ENCODE data around the gene FXYD4. TPM values are rescaled to one million over a fixed set of nuclear protein-coding genes. Genes with fewer than 3 reads are reported as not detected.

FXYD4 gene
- total RNA-seq, 1 experiment from 2014 or later = not detected

- POLR2A ChIA-PET = no interaction called here
- intact Hi-C loops (cut with micrococcal nuclease; ENCODE audit: unreplicated experiment) = no loop called here
- peak in 1 of 2 experiments; percentile 46 for DNase-seq
- H3K27me3 Mint-ChIP-seq (ENCODE audit: insufficient read depth, unreplicated experiment) = no peaks in the 10 kb centered on the region
- no peaks in the 10 kb centered on the region for H3K9me3 Mint-ChIP-seq (ENCODE audit: unreplicated experiment)
- Histone ChIP-seq H3K4me3 (ENCODE audit: low read depth, low read length) (peak overlapping the region; percentile 4), H3K4me1 (peaks cover 58% of the 10 kb centered on the region), H3K36me3 (ENCODE audit: control insufficient read depth, insufficient read depth, low read length) (peaks cover 2% of the 10 kb centered on the region; the same call in 1 of the 2 replicates), H3K9me3 (no peaks in the 10 kb centered on the region), H3K27me3 (replicated peaks; ENCODE audit: control insufficient read depth, insufficient read depth, low read length) (no peaks in the 10 kb centered on the region)
- peak overlapping the region; percentile 56 for H3K4me3 Mint-ChIP-seq (ENCODE audit: unreplicated experiment)
- H3K36me3 Mint-ChIP-seq (ENCODE audit: insufficient read depth, unreplicated experiment) = peaks cover 6% of the 10 kb centered on the region
- peaks cover 45% of the 10 kb centered on the region for H3K4me1 Mint-ChIP-seq (ENCODE audit: low read depth, unreplicated experiment)
- no TSS peak for BruUV-seq (replicated peaks)
- peak overlapping the region; percentile 96 for H3K27ac Mint-ChIP-seq (ENCODE audit: unreplicated experiment)
- TF ChIP-seq, protein P1, sequence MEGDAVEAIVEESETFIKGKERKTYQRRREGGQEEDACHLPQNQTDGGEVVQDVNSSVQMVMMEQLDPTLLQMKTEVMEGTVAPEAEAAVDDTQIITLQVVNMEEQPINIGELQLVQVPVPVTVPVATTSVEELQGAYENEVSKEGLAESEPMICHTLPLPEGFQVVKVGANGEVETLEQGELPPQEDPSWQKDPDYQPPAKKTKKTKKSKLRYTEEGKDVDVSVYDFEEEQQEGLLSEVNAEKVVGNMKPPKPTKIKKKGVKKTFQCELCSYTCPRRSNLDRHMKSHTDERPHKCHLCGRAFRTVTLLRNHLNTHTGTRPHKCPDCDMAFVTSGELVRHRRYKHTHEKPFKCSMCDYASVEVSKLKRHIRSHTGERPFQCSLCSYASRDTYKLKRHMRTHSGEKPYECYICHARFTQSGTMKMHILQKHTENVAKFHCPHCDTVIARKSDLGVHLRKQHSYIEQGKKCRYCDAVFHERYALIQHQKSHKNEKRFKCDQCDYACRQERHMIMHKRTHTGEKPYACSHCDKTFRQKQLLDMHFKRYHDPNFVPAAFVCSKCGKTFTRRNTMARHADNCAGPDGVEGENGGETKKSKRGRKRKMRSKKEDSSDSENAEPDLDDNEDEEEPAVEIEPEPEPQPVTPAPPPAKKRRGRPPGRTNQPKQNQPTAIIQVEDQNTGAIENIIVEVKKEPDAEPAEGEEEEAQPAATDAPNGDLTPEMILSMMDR (IDR thresholded peaks at IDR 0.05; ENCODE audit: insufficient read depth in 1 of 2, low read depth in 1 of 2, low read length in 1 of 2, severe bottlenecking in 1 of 2, unreplicated experiment in 1 of 2) = no peak
- CTCF ChIA-PET = interaction anchor here (0.5 to 0.6 kb wide), 2 partner anchors 33 to 72 kb away, joined by 3 read pairs; no protein-coding TSS in a partner anchor
Observed at GRCh38 chr10:43338117-43338516, 33.3 kb upstream of the FXYD4 start.

GRCh38 chr10:43339136-43339535 is 32.3 kb upstream of the FXYD4 start:
- ChIA-PET POLR2A (no interaction called here), CTCF (no interaction called here)
- no peak overlapping the region for H3K4me3 Mint-ChIP-seq (ENCODE audit: unreplicated experiment)
- H3K27me3 Mint-ChIP-seq (ENCODE audit: insufficient read depth, unreplicated experiment) = no peaks in the 10 kb centered on the region
- Histone ChIP-seq H3K4me3 (ENCODE audit: low read depth, low read length) (no peak overlapping the region), H3K9me3 (no peaks in the 10 kb centered on the region), H3K27me3 (replicated peaks; ENCODE audit: control insufficient read depth, insufficient read depth, low read length) (no peaks in the 10 kb centered on the region), H3K4me1 (peaks cover 53% of the 10 kb centered on the region), H3K36me3 (ENCODE audit: control insufficient read depth, insufficient read depth, low read length) (peaks cover 2% of the 10 kb centered on the region; the same call in 1 of the 2 replicates)
- DNase-seq = no peak
- intact Hi-C loops (cut with micrococcal nuclease; ENCODE audit: unreplicated experiment) = no loop called here
- H3K36me3 Mint-ChIP-seq (ENCODE audit: insufficient read depth, unreplicated experiment) = peaks cover 1% of the 10 kb centered on the region
- TF ChIP-seq, protein P1 (IDR thresholded peaks at IDR 0.05; ENCODE audit: insufficient read depth in 1 of 2, low read depth in 1 of 2, low read length in 1 of 2, severe bottlenecking in 1 of 2, unreplicated experiment in 1 of 2) = no peak
- H3K4me1 Mint-ChIP-seq (ENCODE audit: low read depth, unreplicated experiment) = peaks cover 45% of the 10 kb centered on the region
- no TSS peak for BruUV-seq (replicated peaks)
- peak overlapping the region; percentile 96 for H3K27ac Mint-ChIP-seq (ENCODE audit: unreplicated experiment)
- H3K9me3 Mint-ChIP-seq (ENCODE audit: unreplicated experiment) = no peaks in the 10 kb centered on the region

DNA sequence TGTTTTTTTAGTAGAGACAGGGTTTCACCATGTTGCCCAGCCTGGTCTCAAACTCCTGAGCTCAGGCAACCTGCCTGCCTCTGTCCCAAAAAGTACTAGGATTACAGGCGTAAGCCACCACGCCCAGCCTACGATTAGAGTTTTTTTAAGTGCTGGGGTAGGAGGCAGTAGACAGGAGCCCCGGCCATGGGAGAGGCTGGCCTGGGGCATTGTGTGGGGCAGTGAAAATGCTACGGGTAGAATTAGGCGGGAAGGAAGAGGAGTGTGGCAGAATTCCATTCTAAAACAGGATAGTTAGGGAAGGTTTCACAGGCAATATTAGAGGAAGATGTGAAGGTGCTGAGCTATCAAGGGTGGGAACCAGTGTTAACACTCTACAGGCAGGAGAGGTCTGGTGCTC is 31.3 kb upstream of the FXYD4 start:
- H3K4me1 Mint-ChIP-seq (ENCODE audit: low read depth, unreplicated experiment) = peaks cover 45% of the 10 kb centered on the region
- ChIA-PET POLR2A (no interaction called here), CTCF (interaction anchor here (0.7 kb wide), 1 partner anchor 1620 kb away, joined by 3 read pairs; the partner anchor contains the start of gene RASSF4)
- Histone ChIP-seq H3K36me3 (ENCODE audit: control insufficient read depth, insufficient read depth, low read length) (peaks cover 2% of the 10 kb centered on the region; the same call in 1 of the 2 replicates), H3K9me3 (no peaks in the 10 kb centered on the region), H3K4me3 (ENCODE audit: low read depth, low read length) (no peak overlapping the region), H3K4me1 (peaks cover 53% of the 10 kb centered on the region), H3K27me3 (replicated peaks; ENCODE audit: control insufficient read depth, insufficient read depth, low read length) (no peaks in the 10 kb centered on the region)
- H3K36me3 Mint-ChIP-seq (ENCODE audit: insufficient read depth, unreplicated experiment) = no peaks in the 10 kb centered on the region
- BruUV-seq (replicated peaks) = no TSS peak
- no peaks in the 10 kb centered on the region for H3K9me3 Mint-ChIP-seq (ENCODE audit: unreplicated experiment)
- TF ChIP-seq, protein P1 (IDR thresholded peaks at IDR 0.05; ENCODE audit: insufficient read depth in 1 of 2, low read depth in 1 of 2, low read length in 1 of 2, severe bottlenecking in 1 of 2, unreplicated experiment in 1 of 2) = no peak
- DNase-seq = no peak
- peak overlapping the region; percentile 10 for H3K27ac Mint-ChIP-seq (ENCODE audit: unreplicated experiment)
- no peak overlapping the region for H3K4me3 Mint-ChIP-seq (ENCODE audit: unreplicated experiment)
- intact Hi-C loops (cut with micrococcal nuclease; ENCODE audit: unreplicated experiment) = no loop called here
- no peaks in the 10 kb centered on the region for H3K27me3 Mint-ChIP-seq (ENCODE audit: insufficient read depth, unreplicated experiment)
